Lower leg skin (tissue), 4 donors: ENCODE measurements around the gene UROD. TPM values are rescaled to one million over a fixed set of nuclear protein-coding genes. Genes with fewer than 3 reads are reported as not detected.

Experiments used
- DNase-seq, 2 donors: peaks; one replicate each; pipeline ENCODE4 v3.0.0-alpha.2; 2019; ENCODE audit warnings: low spot score in 2 of 2
- H3K4me3 ChIP-seq: fragments of 200-600 bp; sonication (generic); 2 replicates; pipeline ENCODE4 v1.5.1; 2017; ENCODE audit warnings: mild to moderate bottlenecking, low read depth; ENCODE audit not compliant: poor library complexity, severe bottlenecking
- POLR2A ChIP-seq, 2 donors: fragments of 450-650 bp; IDR thresholded peaks; one replicate each; pipeline ENCODE4 v1.6.1; 2016 to 2017; ENCODE audit warnings: antibody characterized with exemption in 2 of 2, mild to moderate bottlenecking in 1 of 2, moderate library complexity in 1 of 2
- WGBS, 2 donors: methylation state at CpG; one replicate each; pipeline ENCODE4 v1.1.5; 2018; 5-methylcytosine and 5-hydroxymethylcytosine counted together
- intact Hi-C: fragments of 100-400 bp; cut with DNase I; formaldehyde crosslinking; loops from one replicate; pipeline ENCODE4 v1.15.0; 2023; ENCODE audit warnings: low total_unique reads
- total RNA-seq, 4 donors: library from RNA; depleted of rRNA; stranded (reverse); fragments of >200 nt; gene quantifications; one replicate each; pipeline ENCODE4 v1.1.0, GENCODE V29; 2016
- TF ChIP-seq, protein P1 (sequence below), 3 donors: fragments of 450-650 bp; IDR thresholded peaks; one replicate each; pipeline ENCODE4 v1.5.1; 2016; ENCODE audit warnings: antibody characterized with exemption in 3 of 3, mild to moderate bottlenecking in 3 of 3, moderate library complexity in 2 of 3

Gene UROD
- total RNA-seq, 4 donors from 2014 or later, result 26.6 to 59.0 (median 45.8) TPM

DNA sequence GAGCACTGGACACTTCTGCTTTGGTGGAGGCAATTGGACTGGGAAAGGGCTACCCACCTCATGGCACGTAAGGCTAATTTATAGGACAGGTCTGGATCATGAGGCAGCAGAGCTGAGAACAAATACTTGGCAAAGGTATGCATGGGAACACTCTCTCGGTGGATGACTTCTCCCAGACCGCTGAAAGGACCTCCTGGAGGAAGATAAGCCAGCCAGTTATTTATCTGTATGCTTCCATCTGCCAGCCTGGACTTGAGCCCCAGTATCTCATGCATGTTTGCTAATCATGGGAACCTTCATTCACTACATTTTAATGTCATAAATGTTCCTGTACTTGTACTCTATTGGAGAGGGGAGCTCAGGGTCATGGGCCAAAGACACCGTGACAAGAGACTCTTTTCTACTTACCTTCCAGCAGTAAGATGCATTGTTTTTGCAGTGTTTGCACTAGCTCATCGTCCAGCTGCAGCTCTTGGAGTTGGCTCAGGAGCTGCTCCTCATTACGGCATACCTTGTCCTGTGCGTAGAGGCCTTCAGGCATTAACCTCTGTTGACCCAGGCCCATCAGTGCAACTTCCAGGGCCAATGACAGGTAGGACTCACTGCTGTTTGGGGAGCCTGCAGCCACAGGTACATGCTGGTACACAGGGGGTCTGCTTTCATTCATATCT lies 23.7 kb downstream of the UROD start:
- TF ChIP-seq, protein P1, sequence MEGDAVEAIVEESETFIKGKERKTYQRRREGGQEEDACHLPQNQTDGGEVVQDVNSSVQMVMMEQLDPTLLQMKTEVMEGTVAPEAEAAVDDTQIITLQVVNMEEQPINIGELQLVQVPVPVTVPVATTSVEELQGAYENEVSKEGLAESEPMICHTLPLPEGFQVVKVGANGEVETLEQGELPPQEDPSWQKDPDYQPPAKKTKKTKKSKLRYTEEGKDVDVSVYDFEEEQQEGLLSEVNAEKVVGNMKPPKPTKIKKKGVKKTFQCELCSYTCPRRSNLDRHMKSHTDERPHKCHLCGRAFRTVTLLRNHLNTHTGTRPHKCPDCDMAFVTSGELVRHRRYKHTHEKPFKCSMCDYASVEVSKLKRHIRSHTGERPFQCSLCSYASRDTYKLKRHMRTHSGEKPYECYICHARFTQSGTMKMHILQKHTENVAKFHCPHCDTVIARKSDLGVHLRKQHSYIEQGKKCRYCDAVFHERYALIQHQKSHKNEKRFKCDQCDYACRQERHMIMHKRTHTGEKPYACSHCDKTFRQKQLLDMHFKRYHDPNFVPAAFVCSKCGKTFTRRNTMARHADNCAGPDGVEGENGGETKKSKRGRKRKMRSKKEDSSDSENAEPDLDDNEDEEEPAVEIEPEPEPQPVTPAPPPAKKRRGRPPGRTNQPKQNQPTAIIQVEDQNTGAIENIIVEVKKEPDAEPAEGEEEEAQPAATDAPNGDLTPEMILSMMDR (IDR thresholded peaks at IDR 0.05), result no peak
- TF ChIP-seq POLR2A (IDR thresholded peaks at IDR 0.05), result no peak
- H3K4me3 ChIP-seq, result no peak overlapping the region
- WGBS, 2 donors, result 87 to 93% methylated on average over 7 of the region's 7 CpGs
- intact Hi-C loops, result no loop called here
- DNase-seq, result no peak

DNA sequence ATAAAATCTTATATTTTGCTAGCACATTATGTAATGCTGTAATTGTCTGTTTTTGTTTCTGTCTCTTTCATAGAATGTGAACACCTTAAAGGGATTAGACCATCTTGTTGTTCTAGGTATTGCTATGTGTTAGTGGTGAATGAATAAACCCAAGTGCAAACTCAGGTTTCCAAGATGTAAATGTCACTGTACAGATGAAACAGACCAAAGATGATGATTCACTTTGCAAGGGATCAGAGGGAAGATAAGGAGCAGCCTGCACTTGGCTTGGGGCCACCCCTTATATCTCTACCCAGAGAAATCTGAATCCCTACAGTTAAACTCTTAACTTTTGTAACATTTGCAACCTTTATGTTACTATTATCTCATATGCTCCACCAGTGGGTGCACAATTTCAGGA lies 25.4 kb downstream of the UROD start:
- no peak for DNase-seq
- no peak for TF ChIP-seq POLR2A (IDR thresholded peaks at IDR 0.05)
- TF ChIP-seq, protein P1 (IDR thresholded peaks at IDR 0.05), result no peak
- no peak overlapping the region for H3K4me3 ChIP-seq
- intact Hi-C loops, result no loop called here

DNA sequence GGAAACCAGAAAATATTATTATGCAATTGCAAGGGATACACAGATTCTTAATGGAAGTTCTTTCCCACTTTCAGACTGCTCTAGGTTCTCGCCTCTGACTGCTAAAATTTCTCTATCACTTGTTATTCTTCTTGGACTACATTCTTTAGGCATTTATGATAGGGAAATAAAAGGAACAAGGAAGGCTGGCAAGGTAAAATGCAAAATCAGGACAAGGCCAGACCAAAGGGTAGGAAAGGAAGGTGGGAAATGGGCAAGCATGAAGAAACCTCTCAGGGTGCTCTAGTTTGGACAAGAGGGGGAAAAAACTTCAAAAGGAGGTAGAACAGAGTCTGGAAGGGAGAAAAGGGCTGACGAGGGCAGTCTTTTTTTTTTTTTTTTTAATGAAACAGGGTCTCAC lies 26.2 kb downstream of the UROD start:
- 89 to 97% methylated on average over 2 of the region's 2 CpGs for WGBS, 2 donors
- intact Hi-C loops, result no loop called here
- DNase-seq, result no peak
- no peak overlapping the region for H3K4me3 ChIP-seq
- TF ChIP-seq, protein P1 (IDR thresholded peaks at IDR 0.05), result no peak
- TF ChIP-seq POLR2A (IDR thresholded peaks at IDR 0.05), result no peak

DNA sequence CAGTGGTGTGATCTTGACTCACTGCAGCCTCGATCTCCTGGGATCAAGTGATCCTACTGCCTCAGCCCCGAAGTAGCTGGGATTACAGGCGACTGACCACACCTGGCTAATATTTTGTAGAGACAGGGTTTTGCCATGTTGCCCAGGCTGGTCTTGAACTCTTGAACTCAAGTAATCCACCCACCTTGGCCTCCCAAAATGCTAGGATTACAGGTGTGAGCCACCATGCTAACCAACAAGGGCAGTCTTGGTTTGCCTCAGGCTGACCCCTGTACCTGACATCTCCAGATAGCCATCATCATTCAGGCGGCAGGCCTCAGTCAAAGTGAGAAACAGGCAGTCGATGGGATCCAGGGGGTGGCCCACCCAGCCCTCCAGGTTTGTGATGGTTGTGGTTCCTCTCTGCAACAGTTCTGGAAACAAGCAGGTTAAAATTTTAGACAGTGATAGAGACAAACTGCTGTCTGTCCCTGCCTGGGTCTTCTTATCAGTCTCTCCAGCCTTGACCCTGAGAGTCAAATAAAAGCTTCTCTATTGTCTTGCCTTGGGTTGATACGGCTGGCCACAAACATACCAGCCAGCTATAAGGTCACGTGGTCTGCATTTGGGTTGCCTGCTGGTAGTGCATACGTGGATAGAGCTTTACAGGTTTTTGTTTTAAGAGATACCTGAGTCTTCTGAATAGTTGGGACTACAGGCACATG lies 26.8 kb downstream of the UROD start:
- intact Hi-C loops, result no loop called here
- WGBS, 2 donors, result 94 to 95% methylated on average over 8 of the region's 8 CpGs
- TF ChIP-seq, protein P1 (IDR thresholded peaks at IDR 0.05), result no peak
- no peak for TF ChIP-seq POLR2A (IDR thresholded peaks at IDR 0.05)
- DNase-seq, result no peak
- no peak overlapping the region for H3K4me3 ChIP-seq

DNA sequence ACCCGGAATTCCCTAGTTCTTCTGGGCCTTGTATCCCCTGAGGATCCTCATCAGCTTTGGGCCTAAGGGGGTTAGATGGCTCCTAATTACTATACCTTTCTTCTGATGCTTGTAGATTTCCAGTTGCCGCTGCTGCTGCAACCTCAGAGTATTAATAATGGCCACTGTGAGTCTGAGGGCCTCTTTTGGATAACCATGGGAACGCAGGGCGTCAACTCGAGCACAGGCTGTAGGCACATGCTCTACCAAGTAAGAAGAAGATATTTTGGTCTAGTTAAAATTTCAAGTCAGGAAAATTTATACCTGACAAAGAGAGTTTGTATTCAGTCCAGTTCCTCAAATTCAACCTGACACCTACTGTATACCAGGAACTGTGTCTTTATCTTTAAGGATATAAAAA lies 28.2 kb downstream of the UROD start:
- DNase-seq, result no peak
- intact Hi-C loops, result no loop called here
- 94 to 96% methylated on average over 5 of the region's 5 CpGs for WGBS, 2 donors
- no peak overlapping the region for H3K4me3 ChIP-seq
- TF ChIP-seq, protein P1 (IDR thresholded peaks at IDR 0.05), result no peak
- no peak for TF ChIP-seq POLR2A (IDR thresholded peaks at IDR 0.05)
